Colon (tissue), 2 donors: ENCODE data around the gene TBC1D19.

Experiments
- FAIRE-seq: peaks from 2 replicates; lab custom pipeline; 2012; peaks lifted over from hg19 to GRCh38; lab: Jason Lieb, UNC
- donor health status: control.
- donor health status: control.

The TBC1D19 gene

GRCh38 chr4:26782830-26783202 is 198.9 kb downstream of the TBC1D19 start:
- FAIRE-seq: no peak

GRCh38 chr4:26784207-26784865 is 200.5 kb downstream of the TBC1D19 start:
- FAIRE-seq: no peak

GRCh38 chr4:26785312-26785711 is 201.4 kb downstream of the TBC1D19 start:
- FAIRE-seq: no peak

DNA sequence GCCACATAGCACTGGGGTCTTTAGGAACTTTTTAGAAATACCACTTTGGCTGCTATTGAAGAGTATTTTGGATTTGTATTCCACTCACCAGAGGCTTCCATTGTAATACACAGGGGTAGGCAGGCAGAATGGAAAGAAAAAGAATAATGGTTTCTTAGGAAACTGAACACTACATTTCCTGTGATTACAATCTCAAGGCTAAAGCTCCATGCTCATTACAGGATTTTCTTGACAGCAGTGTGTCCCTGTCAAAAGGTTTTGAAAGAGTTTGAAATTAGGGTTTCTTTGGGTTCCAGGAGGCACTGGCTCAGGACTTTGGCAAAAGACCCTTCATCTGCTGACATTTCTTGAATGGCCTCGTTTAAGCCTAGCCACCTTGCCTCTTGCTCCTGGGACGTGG is 201.9 kb downstream of the TBC1D19 start:
- no peak for FAIRE-seq

DNA sequence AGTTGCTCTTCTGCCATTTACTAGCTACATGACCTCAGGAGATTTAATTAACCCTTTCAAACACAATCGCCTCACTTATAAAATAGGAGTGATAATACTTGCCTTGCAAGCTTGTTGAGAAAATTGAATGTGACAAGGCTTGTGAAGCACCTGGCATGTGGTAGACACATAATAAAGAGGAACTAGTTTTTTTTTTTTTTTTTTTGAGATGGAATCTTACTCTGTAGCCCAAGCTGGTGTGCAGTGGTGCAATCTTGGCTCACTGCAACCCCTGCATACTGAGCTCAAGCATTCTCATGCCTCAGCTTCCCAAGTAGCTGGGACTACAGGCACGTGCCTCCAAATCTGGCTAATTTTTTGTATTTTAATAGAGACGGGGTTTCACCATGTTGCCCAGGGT is 203.0 kb downstream of the TBC1D19 start:
- FAIRE-seq: no peak

GRCh38 chr4:26787461-26788340 is 203.8 kb downstream of the TBC1D19 start:
- no peak for FAIRE-seq

GRCh38 chr4:26788341-26788733 is 204.5 kb downstream of the TBC1D19 start:
- no peak for FAIRE-seq

DNA sequence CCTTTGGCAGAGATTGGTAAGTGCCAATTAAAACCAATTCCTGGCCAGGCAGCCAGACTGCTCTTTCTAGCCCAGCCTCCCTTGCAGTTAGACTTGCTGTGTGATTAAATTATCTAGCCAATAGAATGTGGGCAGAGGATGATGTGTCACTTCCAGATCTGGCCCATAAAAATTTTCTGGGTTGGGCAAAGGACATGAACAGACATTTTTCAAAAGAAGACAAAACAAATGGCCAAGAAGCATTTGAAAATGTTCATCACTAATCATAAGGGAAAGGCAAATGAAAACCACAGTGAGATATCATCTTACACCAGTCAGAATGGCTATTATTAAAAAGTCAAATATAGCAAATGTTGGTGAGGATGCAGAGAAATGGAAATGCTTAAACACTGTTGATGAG is 205.3 kb downstream of the TBC1D19 start:
- no peak for FAIRE-seq

DNA sequence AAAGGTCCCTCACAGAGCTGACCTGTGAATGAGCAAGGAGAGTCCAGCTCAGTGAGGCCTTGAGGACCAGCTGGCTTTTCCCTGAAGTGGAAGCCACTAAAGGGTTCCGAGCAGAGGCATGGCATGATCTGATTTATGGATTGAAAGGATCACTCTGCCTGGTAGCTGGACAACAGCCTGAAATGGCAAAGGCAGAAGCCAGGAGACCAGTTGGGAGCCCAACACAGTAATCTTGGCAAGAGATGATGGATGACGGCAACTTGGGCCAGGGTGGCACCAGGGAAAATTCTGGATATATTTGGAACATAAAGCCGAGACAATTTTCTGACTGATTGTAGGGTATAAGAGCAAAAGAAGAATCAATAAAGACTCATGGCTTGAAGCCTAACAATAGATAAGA is 207.5 kb downstream of the TBC1D19 start:
- no peak for FAIRE-seq

DNA sequence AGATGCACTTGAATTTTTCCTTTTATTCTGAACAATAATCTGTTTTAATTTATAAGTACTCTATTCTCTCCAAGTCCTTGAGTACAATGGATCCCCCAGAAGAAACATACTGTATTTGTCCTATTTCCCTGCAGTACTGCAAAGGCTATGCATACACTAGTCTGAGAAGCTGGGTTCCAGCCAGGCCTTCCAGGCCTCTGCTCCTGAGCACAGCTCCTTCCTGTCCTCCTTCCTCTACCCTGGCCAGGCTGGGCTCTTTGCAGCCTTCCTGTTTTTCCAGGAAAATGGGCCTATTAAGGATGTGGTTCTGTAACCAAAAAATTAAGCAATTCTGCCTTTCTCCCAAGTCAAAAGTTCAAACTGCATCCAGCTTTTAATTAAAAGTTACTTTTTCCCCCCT is 208.8 kb downstream of the TBC1D19 start:
- FAIRE-seq: no peak

GRCh38 chr4:26793735-26794134 is 209.9 kb downstream of the TBC1D19 start:
- FAIRE-seq: no peak

- no peak for FAIRE-seq
Measured at GRCh38 chr4:26796081-26796480, 212.2 kb downstream of the TBC1D19 start.

- no peak for FAIRE-seq
Measured at GRCh38 chr4:26802790-26803189, 218.9 kb downstream of the TBC1D19 start.

DNA sequence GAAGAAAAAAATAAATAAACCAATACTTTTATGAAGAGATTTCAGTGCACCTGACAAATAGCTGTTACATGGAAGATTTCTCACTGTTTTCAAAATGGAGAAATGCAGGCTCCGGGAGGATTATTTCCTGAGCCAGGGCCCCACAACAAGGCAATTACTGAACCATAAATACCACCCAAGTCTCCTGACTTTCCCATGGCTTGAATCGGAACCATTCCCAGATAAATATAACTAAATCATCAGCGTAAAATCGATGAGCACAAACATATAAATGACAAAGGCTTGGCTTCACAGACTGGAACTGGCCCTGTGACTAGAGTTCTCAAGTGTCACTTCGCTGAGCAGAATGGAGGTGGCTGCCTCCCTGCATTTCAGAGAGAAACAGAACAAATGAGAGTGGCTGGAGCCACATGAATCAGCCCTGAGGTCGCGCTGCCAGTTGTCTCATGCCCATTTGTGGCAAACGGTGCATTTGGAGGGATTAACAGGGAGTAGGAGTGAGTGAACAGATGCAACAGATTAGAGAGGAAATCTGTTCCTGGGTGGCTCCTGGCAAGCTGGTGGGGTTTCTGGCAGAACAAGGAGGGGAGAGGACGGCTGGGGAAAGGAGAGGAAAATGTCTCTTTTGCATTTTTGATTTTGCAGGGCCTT is 219.5 kb downstream of the TBC1D19 start:
- FAIRE-seq: no peak

DNA sequence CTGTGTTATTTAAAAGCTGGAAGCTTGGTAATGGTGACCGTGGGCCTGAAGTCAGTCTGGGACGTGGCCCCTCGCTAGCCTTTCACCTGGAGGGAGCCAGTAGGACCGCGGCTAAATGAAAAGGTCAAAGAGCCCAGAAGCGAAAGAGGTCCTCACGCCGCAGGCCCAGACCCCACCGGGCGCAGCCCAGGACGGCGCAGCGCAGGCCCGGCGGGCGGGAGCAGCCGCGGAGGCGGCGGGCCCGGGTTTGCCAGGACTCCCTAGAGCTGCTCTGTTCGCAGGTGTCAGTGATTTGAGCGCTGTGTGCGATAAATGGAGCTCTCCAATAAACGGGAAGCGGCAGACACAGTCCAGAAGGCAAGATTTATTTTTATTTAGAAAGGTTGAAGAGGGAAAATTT is 220.6 kb downstream of the TBC1D19 start:
- FAIRE-seq: no peak

DNA sequence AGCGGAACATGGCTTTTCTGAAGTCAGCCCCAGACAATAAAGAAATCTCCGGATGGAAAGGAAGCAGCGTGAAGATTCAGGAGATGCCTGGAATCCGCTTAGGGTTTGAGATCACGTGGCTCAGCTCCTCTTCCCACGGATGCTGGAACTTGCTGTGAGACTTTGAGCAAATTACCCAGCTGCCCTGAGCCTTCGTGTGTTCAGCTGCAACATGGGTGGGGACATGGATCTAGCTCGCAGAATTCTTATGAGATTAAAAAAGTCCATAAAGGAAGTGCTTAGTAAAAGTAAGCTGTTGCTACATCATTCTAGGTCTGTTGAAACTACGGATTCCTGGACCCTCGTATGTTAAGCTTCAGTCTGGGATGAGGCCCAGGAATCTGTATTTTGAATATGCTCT is 221.0 kb downstream of the TBC1D19 start:
- FAIRE-seq: no peak
